Smooth muscle cell (in vitro differentiated cells): ENCODE results near the gene TXNIP. TPM values are rescaled to one million over a fixed set of nuclear protein-coding genes. Genes with fewer than 3 reads are reported as not detected.

ENCODE experiments used
- DNase-seq: peaks from one replicate; lab custom pipeline; 2025; ENCODE audit not compliant: unreplicated experiment; lab: John Stamatoyannopoulos, UW
- H2AFZ ChIP-seq: fragments of 200-600 bp; sonication (generic); 2 replicates; pipeline ENCODE4 v1.6.0; 2016; ENCODE audit warnings: antibody characterized with exemption, low read depth, mild to moderate bottlenecking
- H3F3A ChIP-seq: fragments of 200-600 bp; sonication (generic); 2 replicates; pipeline ENCODE4 v1.6.0; 2017; ENCODE audit warnings: antibody characterized with exemption, low read depth
- H3K27ac ChIP-seq: fragments of 200-600 bp; sonication (generic); 2 replicates; pipeline ENCODE4 v1.5.1; 2016; ENCODE audit warnings: low read depth, mild to moderate bottlenecking
- H3K27me3 ChIP-seq: fragments of 200-600 bp; sonication (generic); 2 replicates; pipeline ENCODE4 v1.6.1; 2016; ENCODE audit warnings: low read depth, mild to moderate bottlenecking
- H3K36me3 ChIP-seq: fragments of 200-600 bp; sonication (generic); 2 replicates; pipeline ENCODE4 v1.5.1; 2016; ENCODE audit warnings: low read depth
- H3K4me1 ChIP-seq: fragments of 200-600 bp; sonication (generic); 2 replicates; pipeline ENCODE4 v1.5.1; 2016; ENCODE audit warnings: low read depth
- H3K4me2 ChIP-seq: fragments of 200-600 bp; sonication (generic); 2 replicates; pipeline ENCODE4 v1.6.0; 2016; ENCODE audit warnings: mild to moderate bottlenecking
- H3K4me3 ChIP-seq: fragments of 200-600 bp; sonication (generic); 2 replicates; pipeline ENCODE4 v1.5.1; 2016; ENCODE audit warnings: mild to moderate bottlenecking
- H3K79me2 ChIP-seq: fragments of 200-600 bp; sonication (generic); 2 replicates; pipeline ENCODE4 v1.6.0; 2016; ENCODE audit warnings: low read depth, mild to moderate bottlenecking
- H3K9ac ChIP-seq: fragments of 200-600 bp; sonication (generic); 2 replicates; pipeline ENCODE4 v1.6.0; 2016; ENCODE audit warnings: low read depth
- H3K9me3 ChIP-seq: fragments of 200-600 bp; sonication (generic); replicated peaks from 2 replicates; pipeline ENCODE4 v1.5.1; 2016; ENCODE audit warnings: low read depth
- H4K20me1 ChIP-seq: fragments of 200-600 bp; sonication (generic); 2 replicates; pipeline ENCODE4 v1.6.0; 2016; ENCODE audit warnings: low read depth
- WGBS: methylation state at CpG from one replicate; pipeline ENCODE4 v1.1.7; 2016; ENCODE audit warnings: low lambda C conversion rate; 5-methylcytosine and 5-hydroxymethylcytosine counted together
- polyA plus RNA-seq: library from polyadenylated mRNA; unstranded; fragments of >200 nt; fragmentation: Nextera tagmentation; extraction: Ambion mirVana; gene quantifications from 2 replicates; pipeline ENCODE4 v1.2.1, GENCODE V29; 2016
- total RNA-seq: library from RNA; depleted of rRNA; stranded (reverse); fragments of >200 nt; gene quantifications from 2 replicates; pipeline ENCODE4 v1.2.3, GENCODE V29; 2014
- TF ChIP-seq, protein P1 (sequence below): fragments of 200-600 bp; sonication (generic); IDR thresholded peaks from 2 replicates; pipeline ENCODE4 v1.5.1; 2017; ENCODE audit warnings: borderline replicate concordance, mild to moderate bottlenecking, antibody characterized with exemption; ENCODE audit not compliant: insufficient read depth, poor library complexity, severe bottlenecking

TXNIP gene
- total and polyA plus RNA-seq, 2 experiments from 2014 or later = 206 to 384 TPM

DNA sequence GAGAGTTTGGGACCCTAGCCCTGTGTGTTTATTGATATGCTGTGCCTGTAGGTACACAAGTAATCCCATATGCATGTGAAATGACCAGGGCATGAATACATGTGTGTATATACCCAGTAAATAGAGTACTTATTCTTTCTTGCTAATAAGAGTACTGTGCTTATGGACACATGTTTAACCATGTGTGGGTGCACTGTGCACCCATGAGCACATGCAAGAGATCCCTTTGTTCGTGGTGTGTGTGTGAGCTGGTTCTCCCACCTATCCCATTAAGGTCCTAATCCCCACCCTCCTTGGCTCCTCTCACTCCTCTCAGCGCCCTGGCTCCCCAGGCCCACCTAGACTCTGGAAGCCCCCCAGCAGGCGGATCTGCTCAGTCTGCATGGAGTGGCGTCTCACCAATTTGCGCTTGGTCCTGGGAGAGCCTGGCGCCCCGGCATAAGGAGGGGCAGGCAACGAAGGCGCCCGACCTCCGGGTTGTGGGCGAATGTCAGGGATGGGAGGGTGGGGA, 36.4 kb downstream of the TXNIP start:
- H3K4me2 ChIP-seq = peak overlapping the region; percentile 91
- WGBS = 12% methylated on average over 9 of the region's 12 CpGs
- no peaks in the 10 kb centered on the region for H3K27me3 ChIP-seq
- H3K4me3 ChIP-seq = peak overlapping the region; percentile 70
- no peak for DNase-seq
- H3F3A ChIP-seq = peaks cover 7% of the 10 kb centered on the region
- peak overlapping the region; percentile 90 for H2AFZ ChIP-seq
- H3K79me2 ChIP-seq = peaks cover 22% of the 10 kb centered on the region
- H3K9ac ChIP-seq = no peak overlapping the region
- TF ChIP-seq, protein P1, sequence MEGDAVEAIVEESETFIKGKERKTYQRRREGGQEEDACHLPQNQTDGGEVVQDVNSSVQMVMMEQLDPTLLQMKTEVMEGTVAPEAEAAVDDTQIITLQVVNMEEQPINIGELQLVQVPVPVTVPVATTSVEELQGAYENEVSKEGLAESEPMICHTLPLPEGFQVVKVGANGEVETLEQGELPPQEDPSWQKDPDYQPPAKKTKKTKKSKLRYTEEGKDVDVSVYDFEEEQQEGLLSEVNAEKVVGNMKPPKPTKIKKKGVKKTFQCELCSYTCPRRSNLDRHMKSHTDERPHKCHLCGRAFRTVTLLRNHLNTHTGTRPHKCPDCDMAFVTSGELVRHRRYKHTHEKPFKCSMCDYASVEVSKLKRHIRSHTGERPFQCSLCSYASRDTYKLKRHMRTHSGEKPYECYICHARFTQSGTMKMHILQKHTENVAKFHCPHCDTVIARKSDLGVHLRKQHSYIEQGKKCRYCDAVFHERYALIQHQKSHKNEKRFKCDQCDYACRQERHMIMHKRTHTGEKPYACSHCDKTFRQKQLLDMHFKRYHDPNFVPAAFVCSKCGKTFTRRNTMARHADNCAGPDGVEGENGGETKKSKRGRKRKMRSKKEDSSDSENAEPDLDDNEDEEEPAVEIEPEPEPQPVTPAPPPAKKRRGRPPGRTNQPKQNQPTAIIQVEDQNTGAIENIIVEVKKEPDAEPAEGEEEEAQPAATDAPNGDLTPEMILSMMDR = no peak
- no peaks in the 10 kb centered on the region for H3K36me3 ChIP-seq
- no peak overlapping the region for H3K27ac ChIP-seq
- no peaks in the 10 kb centered on the region for H3K9me3 ChIP-seq
- H4K20me1 ChIP-seq = peaks cover 4% of the 10 kb centered on the region
- H3K4me1 ChIP-seq = peaks cover 37% of the 10 kb centered on the region

DNA sequence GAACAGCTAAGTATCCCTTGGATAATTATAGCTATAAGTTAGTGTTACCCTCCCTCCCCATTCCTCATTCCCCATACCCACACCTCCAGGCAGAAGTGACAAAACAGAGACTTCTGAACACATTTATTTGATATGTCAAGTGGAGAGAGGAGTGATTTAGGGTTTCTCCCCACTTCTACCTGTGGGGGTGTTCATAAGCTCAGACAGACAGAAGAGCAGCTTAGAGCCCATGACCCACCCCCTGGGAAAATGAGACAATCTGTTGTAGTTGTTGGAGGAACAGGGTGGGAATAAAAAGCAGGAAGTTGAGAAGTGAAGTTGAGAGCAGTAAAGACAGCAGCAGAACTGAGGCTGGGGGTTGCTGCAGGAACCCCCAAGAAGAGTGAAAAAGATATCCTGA, 37.0 kb downstream of the TXNIP start:
- Histone ChIP-seq H3K9ac (no peak overlapping the region), H3K79me2 (peaks cover 29% of the 10 kb centered on the region), H3K36me3 (no peaks in the 10 kb centered on the region), H3F3A (peaks cover 7% of the 10 kb centered on the region), H3K9me3 (no peaks in the 10 kb centered on the region), H3K27me3 (no peaks in the 10 kb centered on the region), H2AFZ (no peak overlapping the region), H3K27ac (no peak overlapping the region), H3K4me3 (no peak overlapping the region), H4K20me1 (peaks cover 11% of the 10 kb centered on the region), H3K4me1 (peaks cover 35% of the 10 kb centered on the region), H3K4me2 (no peak overlapping the region)
- DNase-seq = no peak
- TF ChIP-seq, protein P1 = no peak

DNA sequence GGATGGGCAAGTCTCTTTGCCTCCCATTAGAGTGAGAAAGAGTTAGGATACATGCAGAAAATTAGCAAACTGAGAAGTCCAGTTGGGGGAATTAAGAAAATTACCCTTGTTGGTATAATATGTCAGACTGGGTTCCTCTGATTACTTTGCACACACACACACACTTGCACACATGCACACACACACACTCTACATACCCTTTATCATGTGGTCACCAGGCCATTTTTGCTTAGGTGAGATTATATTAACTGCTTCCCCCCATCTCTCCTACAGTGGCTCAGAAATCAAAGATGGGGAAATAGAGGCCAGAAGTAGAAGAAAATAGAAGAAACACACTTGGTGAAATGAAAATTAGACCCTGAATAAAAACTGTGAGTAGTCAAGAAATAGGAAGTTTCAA, 37.6 kb downstream of the TXNIP start:
- Histone ChIP-seq H3K36me3 (no peaks in the 10 kb centered on the region), H4K20me1 (peaks cover 12% of the 10 kb centered on the region), H3K27me3 (no peaks in the 10 kb centered on the region), H3K9me3 (no peaks in the 10 kb centered on the region), H3K27ac (no peak overlapping the region), H3K4me2 (peak overlapping the region; percentile 90), H3K79me2 (peaks cover 35% of the 10 kb centered on the region), H3K9ac (no peak overlapping the region), H3K4me3 (no peak overlapping the region), H3F3A (peaks cover 6% of the 10 kb centered on the region), H3K4me1 (peaks cover 31% of the 10 kb centered on the region), H2AFZ (no peak overlapping the region)
- no peak for DNase-seq
- TF ChIP-seq, protein P1 = no peak
